CD4-positive, CD25-positive, alpha-beta regulatory T cell (primary cell): ENCODE measurements around the gene ARF1. TPM values are rescaled to one million over a fixed set of nuclear protein-coding genes. Genes with fewer than 3 reads are reported as not detected.

ENCODE experiments used
- ATAC-seq, 2 donors: fragments of 150-1000 bp; cut with Tn5 transposase; one replicate each; pipeline ENCODE4 v1.10.0; 2021; ENCODE audit warnings: low read depth in 2 of 2, moderate number of reproducible peaks in 2 of 2, moderate library complexity in 1 of 2
- DNase-seq, 3 donors: peaks; one replicate each; pipeline versions ENCODE4 v3.0.0 to v3.0.0-alpha.2; 2012 to 2022; ENCODE audit warnings: mixed read lengths in 1 of 3
- H3K27ac ChIP-seq: one replicate; pipeline ENCODE4 v1.7.0; 2013; ENCODE audit warnings: mild to moderate bottlenecking, low read length; ENCODE audit not compliant: insufficient read depth, poor library complexity, severe bottlenecking
- H3K27me3 ChIP-seq: one replicate; pipeline ENCODE4 v1.7.0; 2013; ENCODE audit warnings: low read length; ENCODE audit not compliant: control insufficient read depth, insufficient read depth
- H3K36me3 ChIP-seq: one replicate; pipeline ENCODE4 v1.7.0; 2013; ENCODE audit warnings: mild to moderate bottlenecking, low read length, moderate library complexity; ENCODE audit not compliant: control insufficient read depth, insufficient read depth
- H3K4me1 ChIP-seq: 2 replicates; pipeline ENCODE4 v1.7.0; 2013; ENCODE audit warnings: mild to moderate bottlenecking, low read length; ENCODE audit not compliant: insufficient read depth, control insufficient read depth, poor library complexity, severe bottlenecking
- H3K4me3 ChIP-seq: one replicate; pipeline ENCODE4 v1.7.0; 2013; ENCODE audit warnings: low read depth, mild to moderate bottlenecking, low read length, moderate library complexity
- H3K9me3 ChIP-seq, 2 experiments: 1 replicate in 1 of 2; 2 replicates in 1 of 2; pipeline ENCODE4 v1.7.0; 2013; ENCODE audit warnings: low read length in 2 of 2, mild to moderate bottlenecking in 1 of 2, moderate library complexity in 1 of 2; ENCODE audit not compliant: control insufficient read depth in 2 of 2
- H3K27ac Mint-ChIP-seq, 3 donors: one replicate each; pipeline ENCODE4 v1.8.0; 2020 to 2022; ENCODE audit warnings: mild to moderate bottlenecking in 3 of 3, mixed read lengths in 3 of 3, moderate library complexity in 2 of 3
- H3K27me3 Mint-ChIP-seq: one replicate; pipeline ENCODE4 v1.8.0; 2022; ENCODE audit warnings: mild to moderate bottlenecking, mixed read lengths
- H3K36me3 Mint-ChIP-seq: one replicate; pipeline ENCODE4 v1.8.0; 2020; ENCODE audit warnings: mixed read lengths
- H3K4me1 Mint-ChIP-seq, 4 donors: one replicate each; pipeline ENCODE4 v1.8.0; 2020 to 2022; ENCODE audit warnings: mixed read lengths in 4 of 4, mild to moderate bottlenecking in 1 of 4
- H3K4me3 Mint-ChIP-seq, 4 donors: one replicate each; pipeline ENCODE4 v1.8.0; 2020 to 2022; ENCODE audit warnings: mild to moderate bottlenecking in 4 of 4, mixed read lengths in 4 of 4, moderate library complexity in 3 of 4
- H3K9me3 Mint-ChIP-seq, 7 donors: one replicate each; pipeline ENCODE4 v1.8.0; 2020 to 2022; ENCODE audit warnings: mixed read lengths in 7 of 7, mild to moderate bottlenecking in 3 of 7, moderate library complexity in 2 of 7
- polyA plus RNA-seq, 4 donors: library from polyadenylated mRNA; unstranded; fragments of 300-500 nt; fragmentation: Illumina TruSeq; gene quantifications; one replicate each; pipeline ENCODE4 v1.2.3, GENCODE V29; 2021
- total RNA-seq: library from RNA; stranded (reverse); gene quantifications from one replicate; pipeline ENCODE4 v1.2.3, GENCODE V29; 2022

The ARF1 gene
- total and polyA plus RNA-seq, 5 donors from 2014 or later = 335 to 517 (median 476) TPM

DNA sequence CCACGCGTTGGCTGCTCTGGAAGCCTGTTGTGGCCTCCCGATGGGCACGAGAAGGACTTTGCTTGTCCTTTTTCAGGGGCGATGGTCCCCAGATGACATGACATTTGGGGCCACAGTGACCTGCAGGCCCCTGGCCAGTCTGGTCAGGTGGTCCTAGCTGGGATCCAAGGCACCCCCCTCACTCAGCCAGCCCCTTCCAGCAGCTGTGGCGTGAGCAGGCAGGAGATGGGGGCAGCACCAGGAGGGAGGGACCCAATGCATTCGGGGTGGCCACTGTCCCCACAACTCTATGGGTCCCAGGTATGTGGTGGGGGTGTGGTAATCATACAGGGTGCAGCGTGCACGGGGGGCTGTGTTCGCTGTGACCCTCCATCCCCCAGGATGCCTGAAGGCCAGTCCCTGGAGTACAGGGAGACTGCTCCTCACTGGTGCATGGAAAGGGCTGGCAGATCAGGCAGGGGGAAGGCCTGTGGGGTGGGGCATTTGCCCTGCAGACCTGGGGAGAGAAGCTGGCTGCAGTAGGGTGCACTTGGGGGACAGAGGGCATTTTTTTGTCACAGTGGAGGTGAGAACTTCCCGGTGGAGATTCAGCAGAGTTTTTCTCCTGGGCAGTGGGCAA lies 44.0 kb upstream of the ARF1 start:
- H3K4me3 Mint-ChIP-seq = no peak overlapping the region
- H3K27ac ChIP-seq = no peak overlapping the region
- DNase-seq (no peak), ATAC-seq (no peak)
- H3K27me3 ChIP-seq = peaks cover 2% of the 10 kb centered on the region
- H3K4me3 ChIP-seq = no peak overlapping the region
- no peaks in the 10 kb centered on the region for H3K36me3 Mint-ChIP-seq
- peaks cover 0 to 4% (median 0%) of the 10 kb centered on the region in 4 donors for H3K4me1 Mint-ChIP-seq
- peaks cover 11% of the 10 kb centered on the region for H3K4me1 ChIP-seq
- H3K9me3 Mint-ChIP-seq = no peaks in the 10 kb centered on the region
- peaks cover 42% of the 10 kb centered on the region for H3K27me3 Mint-ChIP-seq
- H3K9me3 ChIP-seq = no peaks in the 10 kb centered on the region
- no peak overlapping the region for H3K27ac Mint-ChIP-seq
- no peaks in the 10 kb centered on the region for H3K36me3 ChIP-seq

DNA sequence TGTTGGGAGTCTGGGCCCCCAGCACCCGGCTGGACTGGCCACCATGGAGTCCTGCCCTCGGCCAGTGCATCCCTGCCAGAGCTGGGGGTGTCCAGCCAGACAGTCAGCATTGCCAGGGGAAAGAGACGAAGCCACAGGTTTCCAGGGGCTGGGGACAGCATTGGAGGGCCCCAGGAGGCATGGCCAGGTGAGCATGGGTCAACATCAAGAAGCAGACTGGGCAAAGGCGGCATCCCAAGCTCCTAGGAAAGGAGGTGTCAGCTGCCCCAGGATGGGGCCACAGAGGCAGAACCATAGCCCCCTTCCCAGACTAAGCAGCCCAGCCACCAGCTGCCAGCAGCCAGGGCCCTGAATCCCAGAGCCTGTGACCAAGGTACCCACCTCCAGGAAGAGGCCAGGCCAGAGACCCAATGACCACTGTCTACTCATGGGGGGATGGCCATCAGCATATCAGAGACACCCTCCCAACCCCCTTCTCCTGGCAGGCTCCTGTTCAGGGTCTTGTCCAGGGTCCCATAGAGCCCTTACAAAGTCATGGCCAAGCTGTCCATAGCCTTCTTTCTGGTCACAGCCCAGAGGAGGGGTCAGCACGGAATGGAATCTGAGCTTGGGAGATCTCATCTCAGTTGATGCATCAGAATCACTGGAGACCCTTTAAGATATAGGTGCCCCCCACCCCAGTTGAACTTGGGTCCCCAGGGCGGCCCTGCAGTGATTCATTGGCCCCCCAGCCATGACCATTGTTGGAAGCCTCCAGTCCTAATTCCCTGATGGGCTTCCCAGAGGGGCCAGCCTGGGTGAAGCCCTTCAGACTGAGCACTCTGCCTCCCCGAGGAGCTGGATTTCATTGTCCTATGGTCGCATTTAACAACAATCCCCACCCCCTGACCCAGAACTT lies 43.3 kb upstream of the ARF1 start:
- no peak for DNase-seq
- Histone ChIP-seq H3K9me3 (no peaks in the 10 kb centered on the region), H3K27me3 (peaks cover 2% of the 10 kb centered on the region), H3K27ac (no peak overlapping the region), H3K4me3 (no peak overlapping the region), H3K36me3 (no peaks in the 10 kb centered on the region), H3K4me1 (peaks cover 11% of the 10 kb centered on the region)
- ATAC-seq = no peak
- Mint-ChIP-seq H3K4me3 (no peak overlapping the region), H3K27me3 (peaks cover 35% of the 10 kb centered on the region), H3K36me3 (no peaks in the 10 kb centered on the region), H3K4me1 (peaks cover 0 to 4% (median 0%) of the 10 kb centered on the region in 4 donors), H3K27ac (no peak overlapping the region), H3K9me3 (no peaks in the 10 kb centered on the region)

DNA sequence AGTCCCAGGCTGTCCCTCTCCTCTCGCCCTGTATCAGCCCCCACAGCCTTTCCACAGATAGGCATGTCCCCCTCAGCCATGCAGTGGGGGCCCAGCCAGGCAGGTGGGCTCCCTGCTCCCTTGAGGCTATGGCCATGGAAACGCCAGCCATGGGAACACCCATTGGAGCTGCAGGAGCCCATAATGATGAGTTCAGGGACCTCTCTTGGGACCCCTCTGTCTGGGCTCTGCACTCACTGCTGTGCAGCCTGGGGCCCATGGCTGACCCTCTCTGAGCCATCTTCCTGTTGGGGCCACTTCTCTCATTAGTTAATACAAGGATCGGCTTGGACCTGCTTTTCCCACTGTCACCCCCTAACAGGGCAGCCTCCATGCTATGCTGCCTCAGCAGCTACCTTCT lies 42.5 kb upstream of the ARF1 start:
- H3K9me3 Mint-ChIP-seq = no peaks in the 10 kb centered on the region
- Histone ChIP-seq H3K27me3 (peaks cover 2% of the 10 kb centered on the region), H3K4me3 (no peak overlapping the region), H3K36me3 (no peaks in the 10 kb centered on the region), H3K4me1 (peaks cover 11% of the 10 kb centered on the region), H3K27ac (no peak overlapping the region), H3K9me3 (no peaks in the 10 kb centered on the region)
- DNase-seq (no peak), ATAC-seq (no peak)
- peaks cover 0 to 4% (median 0%) of the 10 kb centered on the region in 4 donors for H3K4me1 Mint-ChIP-seq
- H3K4me3 Mint-ChIP-seq = peak overlapping the region in 1 of 4 donors; percentile 53
- H3K27ac Mint-ChIP-seq = no peak overlapping the region
- peaks cover 29% of the 10 kb centered on the region for H3K27me3 Mint-ChIP-seq
- H3K36me3 Mint-ChIP-seq = no peaks in the 10 kb centered on the region

DNA sequence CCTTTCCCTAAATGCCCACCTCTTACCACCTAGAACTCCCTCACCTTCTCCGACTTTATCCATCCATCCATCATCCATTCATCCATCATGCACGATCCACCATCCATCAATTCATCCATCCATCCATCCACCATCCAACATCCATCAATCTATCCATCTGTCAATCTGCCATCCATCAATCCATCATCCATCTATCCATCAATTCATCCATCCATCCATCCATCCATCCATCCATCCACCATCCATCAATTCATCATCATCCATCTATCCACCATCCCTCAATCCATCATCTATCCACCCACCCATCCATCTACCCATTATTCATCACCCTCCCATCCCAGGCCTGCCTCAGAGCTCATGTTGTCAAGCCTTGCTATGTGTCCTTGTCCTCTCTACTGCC lies 41.2 kb upstream of the ARF1 start:
- Histone ChIP-seq H3K27ac (no peak overlapping the region), H3K27me3 (peaks cover 2% of the 10 kb centered on the region), H3K4me3 (no peak overlapping the region), H3K36me3 (no peaks in the 10 kb centered on the region), H3K9me3 (no peaks in the 10 kb centered on the region), H3K4me1 (peaks cover 11% of the 10 kb centered on the region)
- Mint-ChIP-seq H3K4me1 (peaks cover 0 to 4% (median 0%) of the 10 kb centered on the region in 4 donors), H3K9me3 (peaks cover 0 to 2% (median 0%) of the 10 kb centered on the region in 7 donors), H3K4me3 (no peak overlapping the region), H3K36me3 (no peaks in the 10 kb centered on the region), H3K27me3 (peaks cover 22% of the 10 kb centered on the region), H3K27ac (no peak overlapping the region)
- ATAC-seq = no peak
- no peak for DNase-seq

DNA sequence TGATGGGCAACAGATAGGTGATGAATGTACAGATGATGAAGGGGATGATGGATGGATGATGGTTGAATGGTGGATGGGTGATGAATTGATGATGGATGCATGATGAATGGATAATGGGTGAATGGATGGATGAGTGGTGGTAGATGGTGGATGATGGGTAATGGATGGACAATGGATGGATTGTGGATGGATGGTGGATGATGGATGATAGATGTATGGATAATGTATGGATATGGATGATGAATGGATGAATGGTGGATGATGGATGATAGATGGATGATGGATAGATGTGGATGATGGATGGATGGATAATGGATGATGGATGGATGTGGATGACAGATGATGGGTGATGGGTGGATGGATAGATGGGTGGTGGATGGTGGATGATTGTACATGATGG lies 40.0 kb upstream of the ARF1 start:
- Mint-ChIP-seq H3K27ac (no peak overlapping the region), H3K9me3 (peaks cover 0 to 3% (median 0%) of the 10 kb centered on the region in 7 donors), H3K4me1 (peaks cover 0 to 4% (median 0%) of the 10 kb centered on the region in 4 donors), H3K36me3 (no peaks in the 10 kb centered on the region), H3K27me3 (peaks cover 11% of the 10 kb centered on the region), H3K4me3 (no peak overlapping the region)
- no peaks in the 10 kb centered on the region for H3K9me3 ChIP-seq
- peaks cover 2% of the 10 kb centered on the region for H3K27me3 ChIP-seq
- H3K4me1 ChIP-seq = peaks cover 7% of the 10 kb centered on the region
- ATAC-seq = no peak
- no peak overlapping the region for H3K4me3 ChIP-seq
- H3K36me3 ChIP-seq = no peaks in the 10 kb centered on the region
- no peak for DNase-seq
- H3K27ac ChIP-seq = no peak overlapping the region

DNA sequence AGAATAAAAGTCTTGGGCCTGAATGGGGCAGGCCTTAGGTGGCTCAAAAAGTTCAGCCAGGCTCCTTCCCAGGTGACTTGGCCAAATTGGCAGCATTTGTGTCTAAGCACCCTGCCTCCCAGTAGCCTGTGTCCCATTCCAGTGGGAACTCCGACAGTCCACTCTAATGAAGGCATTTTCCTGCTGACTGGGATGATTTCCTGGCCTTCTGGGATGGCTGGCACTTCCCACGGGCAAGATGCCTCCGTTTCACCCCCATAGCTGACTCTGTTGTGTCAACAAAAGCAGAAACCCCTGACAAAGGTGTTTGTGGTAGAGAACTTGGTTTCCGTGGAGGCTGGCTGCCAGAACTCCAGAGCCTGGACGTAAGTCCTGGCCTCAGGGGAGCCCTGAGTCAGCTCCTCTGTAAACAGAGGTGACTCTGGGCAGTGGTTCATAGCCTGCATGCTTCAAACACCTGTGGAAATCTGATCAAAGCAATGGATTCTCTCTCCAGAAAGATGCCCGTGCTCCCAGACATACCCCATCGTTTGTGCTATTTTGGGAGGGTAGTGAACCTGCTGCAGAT lies 39.1 kb upstream of the ARF1 start:
- Mint-ChIP-seq H3K36me3 (no peaks in the 10 kb centered on the region), H3K27ac (no peak overlapping the region), H3K27me3 (peaks cover 7% of the 10 kb centered on the region), H3K9me3 (peaks cover 0 to 3% (median 0%) of the 10 kb centered on the region in 7 donors), H3K4me3 (no peak overlapping the region), H3K4me1 (peaks cover 0 to 2% (median 0%) of the 10 kb centered on the region in 4 donors)
- no peaks in the 10 kb centered on the region for H3K9me3 ChIP-seq
- ATAC-seq (no peak), DNase-seq (no peak)
- peaks cover 2% of the 10 kb centered on the region for H3K27me3 ChIP-seq
- no peaks in the 10 kb centered on the region for H3K4me1 ChIP-seq
- no peaks in the 10 kb centered on the region for H3K36me3 ChIP-seq
- no peak overlapping the region for H3K4me3 ChIP-seq
- no peak overlapping the region for H3K27ac ChIP-seq

DNA sequence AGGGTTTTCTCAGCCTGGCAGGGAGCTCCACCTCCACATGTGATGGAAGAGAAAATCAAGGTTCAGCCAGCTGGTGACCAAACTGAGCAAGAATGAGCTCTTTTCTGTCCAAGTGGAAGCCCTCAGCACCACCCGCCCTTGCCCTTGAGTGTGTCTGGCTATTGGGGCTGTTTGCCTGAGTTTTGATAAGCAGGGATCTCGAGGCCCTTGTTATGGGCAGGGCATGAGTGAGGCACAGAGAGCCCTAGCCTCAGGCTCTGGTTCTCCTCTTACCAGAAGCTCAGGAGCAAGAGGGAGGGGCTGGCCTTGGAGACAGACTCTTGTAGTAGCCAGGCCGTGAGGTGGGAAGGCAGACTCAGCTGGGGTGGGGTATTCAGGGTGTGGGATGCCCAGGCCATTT lies 37.5 kb upstream of the ARF1 start:
- peaks cover 0 to 3% (median 0%) of the 10 kb centered on the region in 7 donors for H3K9me3 Mint-ChIP-seq
- H3K27ac Mint-ChIP-seq = no peak overlapping the region
- ATAC-seq (no peak), DNase-seq (no peak)
- H3K36me3 ChIP-seq = no peaks in the 10 kb centered on the region
- no peak overlapping the region for H3K27ac ChIP-seq
- no peaks in the 10 kb centered on the region for H3K27me3 Mint-ChIP-seq
- H3K4me1 Mint-ChIP-seq = peaks cover 0 to under 1% (median 0%) of the 10 kb centered on the region in 4 donors
- H3K4me3 ChIP-seq = no peak overlapping the region
- no peaks in the 10 kb centered on the region for H3K4me1 ChIP-seq
- no peaks in the 10 kb centered on the region for H3K36me3 Mint-ChIP-seq
- no peaks in the 10 kb centered on the region for H3K9me3 ChIP-seq
- no peak overlapping the region for H3K4me3 Mint-ChIP-seq
- H3K27me3 ChIP-seq = peaks cover 2% of the 10 kb centered on the region
